Upper lobe of left lung (tissue), 4 donors: ENCODE data around the gene TTC28.

Experiments used
- POLR2A ChIP-seq, 4 donors: fragments of 450-650 bp; IDR thresholded peaks; one replicate each; pipeline ENCODE4 v1.5.1; 2016 to 2017; ENCODE audit warnings: antibody characterized with exemption in 4 of 4, mild to moderate bottlenecking in 2 of 4
- POLR2AphosphoS5 ChIP-seq, 2 donors: sonication (generic); formaldehyde crosslinking; IDR thresholded peaks; one replicate each; pipeline ENCODE4 v1.5.1; 2017; ENCODE audit warnings: antibody characterized with exemption in 2 of 2
- TF ChIP-seq, protein P1 (sequence below), 6 experiments: fragments of 450-650 bp in 4 of 6; fragments of 200-600 bp in 2 of 6; sonication (generic) in 2 of 6; IDR thresholded peaks; one replicate each; pipeline ENCODE4 v1.5.1; 2016 to 2019; ENCODE audit warnings: antibody characterized with exemption in 6 of 6

- TF ChIP-seq, protein P1, sequence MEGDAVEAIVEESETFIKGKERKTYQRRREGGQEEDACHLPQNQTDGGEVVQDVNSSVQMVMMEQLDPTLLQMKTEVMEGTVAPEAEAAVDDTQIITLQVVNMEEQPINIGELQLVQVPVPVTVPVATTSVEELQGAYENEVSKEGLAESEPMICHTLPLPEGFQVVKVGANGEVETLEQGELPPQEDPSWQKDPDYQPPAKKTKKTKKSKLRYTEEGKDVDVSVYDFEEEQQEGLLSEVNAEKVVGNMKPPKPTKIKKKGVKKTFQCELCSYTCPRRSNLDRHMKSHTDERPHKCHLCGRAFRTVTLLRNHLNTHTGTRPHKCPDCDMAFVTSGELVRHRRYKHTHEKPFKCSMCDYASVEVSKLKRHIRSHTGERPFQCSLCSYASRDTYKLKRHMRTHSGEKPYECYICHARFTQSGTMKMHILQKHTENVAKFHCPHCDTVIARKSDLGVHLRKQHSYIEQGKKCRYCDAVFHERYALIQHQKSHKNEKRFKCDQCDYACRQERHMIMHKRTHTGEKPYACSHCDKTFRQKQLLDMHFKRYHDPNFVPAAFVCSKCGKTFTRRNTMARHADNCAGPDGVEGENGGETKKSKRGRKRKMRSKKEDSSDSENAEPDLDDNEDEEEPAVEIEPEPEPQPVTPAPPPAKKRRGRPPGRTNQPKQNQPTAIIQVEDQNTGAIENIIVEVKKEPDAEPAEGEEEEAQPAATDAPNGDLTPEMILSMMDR (IDR thresholded peaks at IDR 0.05): no peak
- TF ChIP-seq POLR2AphosphoS5 (IDR thresholded peaks at IDR 0.05) (no peak), POLR2A (IDR thresholded peaks at IDR 0.05) (no peak)
Observed at GRCh38 chr22:28105413-28105812, 574.2 kb downstream of the TTC28 start.
